HG03469 (cell line): ENCODE results near the gene NDUFV2.
"Not testable (repeated sequence)": the region's sequence is repeated elsewhere in the genome, so short reads cannot be mapped to it uniquely, and the experiment has no call there.

Source experiments
- ATAC-seq: cut with Tn5 transposase; IDR thresholded peaks from one replicate; pipeline ENCODE4 v1.9.1; 2021; ENCODE audit warnings: mild to moderate bottlenecking, moderate library complexity, moderate number of reproducible peaks; ENCODE audit not compliant: unreplicated experiment

The NDUFV2 gene

DNA sequence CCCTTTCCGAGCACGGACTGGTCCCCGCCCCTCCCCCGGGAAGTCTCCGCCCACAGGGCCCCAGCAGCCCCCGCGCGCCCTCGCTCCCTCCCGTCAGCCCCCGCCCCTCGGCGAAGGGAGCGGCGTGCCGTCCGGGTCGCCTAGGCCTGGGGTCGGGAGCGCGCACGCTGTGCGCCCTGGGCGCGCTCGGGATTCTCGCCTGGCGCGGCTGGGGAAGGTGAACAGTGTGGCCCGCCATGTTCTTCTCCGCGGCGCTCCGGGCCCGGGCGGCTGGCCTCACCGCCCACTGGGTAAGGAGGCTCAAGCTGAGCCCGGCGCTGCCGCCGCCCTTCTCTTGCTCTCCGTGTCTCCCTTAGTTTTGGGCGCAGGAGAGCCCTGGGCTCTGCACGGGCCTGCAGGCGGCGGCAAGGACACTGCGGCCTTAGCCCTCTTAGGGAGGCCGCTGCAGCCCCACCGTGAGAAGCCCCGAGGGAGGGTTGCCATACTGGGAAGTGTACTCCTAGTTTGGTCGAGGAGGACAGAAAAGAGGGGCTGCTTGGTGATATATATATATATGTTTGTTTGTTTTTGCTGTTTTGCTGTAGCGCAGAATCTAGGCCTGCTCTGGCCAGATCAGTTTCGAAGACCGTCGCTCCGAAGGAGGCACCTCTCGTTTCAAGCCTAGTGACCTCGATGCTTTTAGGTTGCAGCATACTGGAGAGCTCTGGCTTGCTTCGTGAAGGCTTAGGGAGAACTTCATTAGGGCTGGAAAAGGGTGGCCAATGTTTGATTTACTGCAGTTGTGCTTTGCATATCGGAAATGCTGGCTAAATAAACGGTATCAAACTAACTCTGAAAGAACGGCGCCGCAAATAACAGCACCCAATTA lies at the start of gene NDUFV2:
TSS of gene NDUFV2 (plus strand) at position 192 of the 868 bp plus-strand sequence. CDS start at position 237, 45 bp downstream.
- ATAC-seq = peak; percentile 83

DNA sequence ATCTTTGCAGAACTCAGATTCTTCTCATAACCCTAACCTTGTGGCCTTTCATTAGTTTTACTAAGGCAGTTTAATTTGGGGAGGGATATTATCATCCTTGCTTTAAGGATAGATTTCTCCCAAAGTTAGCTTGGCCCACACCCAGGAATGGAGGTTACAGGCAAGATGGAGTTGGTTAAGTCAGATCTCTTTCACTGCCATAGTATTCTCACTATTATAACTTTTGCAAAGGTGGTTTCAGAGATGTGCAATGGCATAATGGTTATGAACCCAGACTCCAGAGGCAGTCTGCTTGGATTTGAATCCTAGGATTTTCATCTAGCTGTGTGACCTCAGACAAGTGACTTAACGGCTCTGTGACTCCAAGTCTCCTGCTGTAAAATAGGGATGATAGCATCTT lies 48.7 kb upstream of the NDUFV2 start:
- no peak for ATAC-seq

DNA sequence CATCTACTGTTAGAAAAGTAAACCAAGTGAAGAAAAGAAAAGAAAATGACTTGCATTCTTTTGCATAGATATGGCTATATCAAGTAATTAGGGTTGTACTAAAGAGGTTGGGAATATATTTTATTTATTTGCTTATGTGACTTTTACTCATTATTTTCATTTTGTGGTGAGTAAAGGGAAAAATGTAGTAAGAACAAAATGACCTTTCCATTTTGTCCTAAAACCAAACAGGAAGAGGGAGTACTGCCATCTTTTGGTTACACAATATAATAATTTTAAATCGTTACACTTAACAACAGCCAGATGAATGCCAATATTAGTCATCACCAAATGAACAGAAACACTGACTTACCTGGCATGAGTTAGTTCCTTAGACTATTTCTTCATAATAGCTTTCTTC lies 47.3 kb upstream of the NDUFV2 start:
- no peak for ATAC-seq

DNA sequence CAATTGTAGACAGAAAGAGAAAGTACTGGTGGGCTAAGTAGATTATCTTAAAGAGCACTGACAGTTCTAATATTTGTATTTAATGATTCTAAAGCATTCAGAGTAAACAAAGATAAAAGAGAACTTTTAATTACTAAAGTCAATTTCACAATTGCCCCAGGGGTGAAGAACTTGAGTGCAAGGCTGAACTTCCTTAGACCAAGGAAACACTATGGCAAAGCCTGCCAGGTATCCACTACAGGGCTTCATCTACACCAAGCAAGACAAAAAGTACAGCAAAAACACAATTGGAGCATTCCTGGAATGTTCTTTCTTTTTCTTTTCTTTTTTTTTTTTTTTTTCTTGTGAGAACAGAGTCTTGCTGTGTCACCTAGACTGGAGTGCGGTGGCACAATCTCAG lies 46.9 kb upstream of the NDUFV2 start:
- ATAC-seq = no peak

DNA sequence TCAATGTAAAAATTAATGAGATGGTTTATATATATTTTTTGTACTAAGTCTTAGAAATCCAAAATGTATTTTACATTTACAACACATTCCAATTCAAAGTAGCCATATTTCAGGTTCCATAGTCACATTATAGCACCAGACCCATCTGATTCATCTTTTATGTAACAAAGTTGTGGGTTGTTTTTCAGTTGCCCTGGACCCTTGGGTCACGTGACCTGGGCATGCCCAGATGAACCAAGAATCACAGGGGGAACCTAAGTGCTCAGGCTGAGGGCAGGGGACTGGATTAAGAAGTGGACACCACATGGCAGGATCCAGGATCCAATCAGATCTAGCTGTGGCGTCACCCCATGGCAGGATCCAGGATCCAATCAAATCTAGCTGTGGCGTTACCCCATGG lies 44.9 kb upstream of the NDUFV2 start:
- no peak for ATAC-seq

DNA sequence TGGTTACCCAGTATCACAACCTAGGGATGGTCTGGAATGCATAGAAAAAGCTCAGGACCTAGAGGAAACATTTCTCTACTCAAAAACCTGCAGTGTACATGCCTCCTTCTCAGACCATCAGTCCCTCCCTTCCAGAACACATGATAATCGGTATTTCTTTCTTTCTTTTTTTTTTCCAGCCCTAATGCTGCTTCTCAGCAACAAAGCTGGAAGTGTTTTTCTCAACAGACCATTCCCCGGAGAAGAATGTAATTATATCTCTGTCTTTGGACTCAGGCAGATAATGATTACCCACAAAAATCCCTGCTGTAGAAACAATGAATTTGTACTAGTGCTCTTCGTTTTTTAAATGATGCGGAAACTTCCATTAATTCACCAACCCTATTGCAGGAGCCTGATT lies 44.1 kb upstream of the NDUFV2 start:
- no peak for ATAC-seq

DNA sequence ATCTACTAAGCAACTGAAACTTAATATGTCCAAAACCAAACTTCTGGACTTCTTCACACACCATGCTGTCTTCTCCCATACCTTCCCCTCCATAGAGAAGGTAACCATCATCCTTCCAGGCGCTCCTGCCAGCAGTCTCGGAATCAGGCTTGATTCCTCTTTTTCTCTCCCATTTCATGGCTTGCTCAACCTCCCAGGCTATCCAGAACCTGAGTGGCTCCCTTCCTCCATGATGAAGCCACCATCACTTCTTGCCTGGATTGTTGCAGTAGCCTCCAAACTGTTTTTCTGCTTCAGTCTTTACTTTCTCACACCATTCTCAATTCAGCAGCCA lies 40.1 kb upstream of the NDUFV2 start:
- ATAC-seq = no peak

DNA sequence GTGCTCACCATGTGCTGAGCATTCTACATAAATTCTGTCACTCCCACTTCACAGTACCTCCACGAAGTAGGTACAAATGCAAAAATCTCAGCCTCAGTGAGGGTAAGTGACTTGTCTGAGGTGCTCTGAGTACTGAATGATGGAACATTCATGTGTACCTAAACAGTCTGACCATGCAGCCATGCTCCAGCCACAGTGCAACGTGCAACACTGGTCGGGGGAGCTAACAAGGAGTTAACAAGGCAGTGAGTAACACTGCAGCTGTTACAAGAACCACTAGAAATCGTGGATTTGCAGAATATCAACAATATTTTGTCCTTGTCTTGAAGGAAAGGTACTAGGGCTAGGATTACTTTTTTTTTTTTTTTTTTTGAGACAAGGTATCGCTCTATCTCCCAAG lies 36.6 kb upstream of the NDUFV2 start:
- no peak for ATAC-seq

DNA sequence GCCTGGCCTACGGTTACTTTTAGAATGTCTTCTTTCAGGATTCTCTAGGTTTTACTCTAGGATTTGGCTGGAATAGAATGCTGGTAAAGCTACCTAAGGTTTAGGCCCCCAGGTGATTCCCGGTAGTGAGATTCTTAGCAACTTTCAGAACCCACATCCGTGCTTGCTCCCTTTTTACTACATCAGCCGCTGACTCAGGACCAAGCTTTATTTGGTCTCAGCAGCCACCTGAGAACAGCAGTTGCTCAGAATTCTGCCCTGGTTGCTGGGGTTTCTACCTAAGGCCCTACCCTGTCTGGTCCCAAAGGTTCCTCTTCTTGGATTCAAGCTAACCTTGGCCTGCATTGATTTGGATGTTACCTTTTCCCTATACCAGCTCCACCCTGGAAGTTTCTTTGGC lies 36.1 kb upstream of the NDUFV2 start:
- ATAC-seq = no peak

DNA sequence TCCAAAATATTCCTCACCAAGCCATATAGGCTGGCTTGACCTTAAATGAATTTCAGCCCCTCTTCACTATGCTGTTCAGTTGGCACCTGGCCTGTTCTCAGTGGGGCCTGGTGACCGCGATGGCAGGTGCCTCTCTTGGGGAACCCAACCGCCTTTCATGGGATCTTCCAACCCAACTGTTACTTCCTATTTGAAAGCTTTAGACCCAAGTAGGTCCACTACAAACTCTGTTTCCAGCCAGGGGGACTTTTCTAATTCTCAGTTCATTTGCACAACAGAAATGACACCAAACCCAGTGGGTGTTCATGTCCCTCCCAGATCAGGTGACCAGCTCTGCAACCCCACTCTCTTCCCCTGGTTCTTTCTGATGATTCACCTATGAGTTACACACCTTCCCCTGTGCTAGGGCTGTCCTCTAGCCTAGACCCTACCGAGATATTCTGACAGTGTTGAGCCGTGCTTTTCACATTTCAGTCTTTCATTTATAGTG lies 35.6 kb upstream of the NDUFV2 start:
- peak; percentile 55 for ATAC-seq

DNA sequence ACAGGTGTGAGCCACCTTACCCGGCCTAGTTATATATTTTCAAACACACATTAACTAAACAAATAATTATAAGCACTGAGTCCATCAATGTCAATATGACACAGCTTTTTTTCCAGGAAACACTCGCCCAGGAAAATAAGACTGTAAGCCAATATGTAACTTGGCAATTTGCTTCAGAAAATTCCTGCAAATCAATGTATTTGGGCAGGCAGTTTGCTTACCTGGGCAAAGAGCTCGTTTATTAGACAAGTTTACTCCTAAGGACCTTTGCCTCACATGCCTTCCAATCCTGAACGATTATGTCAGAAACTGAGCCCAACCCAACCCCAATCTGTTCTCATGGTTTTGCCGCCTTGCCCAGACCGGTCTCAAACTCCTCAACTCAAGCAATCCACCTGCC lies 34.7 kb upstream of the NDUFV2 start:
- no peak for ATAC-seq

DNA sequence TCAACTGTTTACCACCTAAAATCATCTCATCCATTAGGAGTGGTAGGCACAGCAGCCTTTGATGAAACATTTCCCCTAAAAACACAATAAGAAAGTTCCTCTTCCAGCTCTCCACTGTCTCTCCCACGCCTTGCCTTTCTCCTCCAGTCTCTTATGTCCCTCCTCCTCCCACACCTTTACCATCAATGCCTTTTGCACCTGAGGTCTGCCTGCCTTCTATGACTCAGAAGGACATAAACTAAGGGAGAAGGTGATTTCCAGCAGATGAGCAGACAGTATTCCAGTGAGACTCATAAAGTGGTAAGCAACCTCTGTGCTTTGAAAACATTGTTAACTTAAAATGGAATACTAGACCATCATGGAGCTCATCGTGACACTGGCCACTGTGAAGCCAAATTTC lies 34.2 kb upstream of the NDUFV2 start:
- no peak for ATAC-seq

DNA sequence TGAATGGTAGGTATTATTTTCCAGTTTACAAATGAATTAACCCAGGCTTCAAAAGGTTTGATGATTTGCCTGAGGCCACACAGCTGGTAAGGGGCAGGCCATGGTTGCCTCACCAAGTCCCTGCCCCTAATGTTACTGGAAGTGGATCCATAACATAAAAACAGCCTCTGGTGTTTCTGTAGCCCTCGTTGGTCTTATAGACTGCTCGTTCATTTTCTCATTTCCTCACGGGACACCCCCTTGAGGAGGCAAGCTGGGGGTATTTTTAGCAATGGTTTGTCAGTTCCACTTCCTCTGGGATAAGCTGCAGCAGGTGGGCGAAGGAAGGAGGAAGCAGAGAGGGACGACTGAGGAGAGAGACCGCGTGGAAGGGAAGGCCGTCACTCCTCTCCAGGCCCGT lies 32.9 kb upstream of the NDUFV2 start:
- ATAC-seq = no peak

DNA sequence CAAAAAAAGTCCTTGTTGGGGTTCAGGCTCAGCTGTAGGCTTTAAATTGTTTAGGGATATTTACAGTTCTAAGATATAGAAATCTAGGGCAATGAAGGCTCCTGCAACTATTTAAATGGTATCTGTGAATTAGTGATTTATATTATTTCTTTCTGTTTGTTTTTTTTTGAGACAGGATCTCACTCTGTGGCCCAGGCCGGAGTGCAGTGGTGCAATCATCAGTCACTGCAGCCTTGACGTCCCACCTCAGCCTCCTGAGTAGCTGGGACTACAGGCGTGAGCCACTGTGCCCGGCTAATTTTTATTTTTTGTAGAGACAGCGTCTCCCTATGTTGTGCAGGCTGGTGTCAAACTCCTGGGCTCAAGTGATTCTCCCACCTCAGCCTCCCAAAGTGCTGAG lies 32.3 kb upstream of the NDUFV2 start:
- ATAC-seq = no peak

DNA sequence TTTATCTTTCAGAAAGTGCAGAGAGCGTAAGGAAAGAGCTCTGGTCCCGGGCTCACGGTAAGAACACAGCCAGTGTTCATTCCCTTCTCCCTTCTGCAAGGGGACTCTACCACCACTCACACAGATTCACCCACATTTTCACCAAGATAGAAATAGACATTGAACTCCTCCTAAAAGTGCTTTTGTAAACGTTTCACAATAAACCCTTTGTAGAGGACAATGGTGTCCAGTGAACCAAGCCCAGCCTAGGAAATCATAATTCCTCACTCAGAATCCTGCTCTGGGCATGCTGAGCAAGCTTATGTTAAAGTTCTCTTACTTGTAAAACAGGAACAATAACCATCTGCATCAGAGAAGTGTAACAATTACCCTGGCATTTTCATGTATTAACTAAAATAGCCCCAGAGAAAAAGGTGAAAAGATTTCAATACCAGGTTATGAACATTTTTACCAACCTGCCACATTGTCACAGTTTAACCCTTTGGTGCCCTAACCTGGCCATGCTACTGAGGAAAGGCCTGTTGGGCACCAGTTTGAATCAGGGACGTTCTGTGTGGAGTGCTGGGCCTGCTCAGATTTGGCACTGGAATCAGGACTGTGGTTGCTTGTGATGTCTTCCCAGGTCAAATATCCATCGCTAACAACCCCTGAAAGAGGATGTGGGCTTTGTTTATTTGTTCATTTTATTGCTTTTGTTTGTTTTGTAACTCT lies 22.5 kb upstream of the NDUFV2 start:
- ATAC-seq = no peak

DNA sequence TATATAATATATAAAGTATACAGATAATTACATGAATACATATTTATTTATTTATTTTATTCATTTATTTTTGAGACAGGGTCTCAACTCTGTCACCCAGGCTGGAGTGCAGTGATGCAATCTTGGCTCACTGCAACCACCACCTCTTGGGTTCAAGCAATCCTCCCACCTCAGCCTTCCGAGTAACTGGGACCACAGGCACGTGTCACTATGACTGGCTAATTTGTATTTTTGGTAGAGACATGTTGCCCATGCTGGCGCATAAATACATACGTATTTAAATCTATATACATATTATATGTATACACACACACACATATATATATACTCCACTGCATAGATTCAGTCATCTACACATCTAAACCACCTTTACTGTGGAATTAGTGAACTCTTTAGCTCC lies 20.6 kb upstream of the NDUFV2 start:
- ATAC-seq = no peak

DNA sequence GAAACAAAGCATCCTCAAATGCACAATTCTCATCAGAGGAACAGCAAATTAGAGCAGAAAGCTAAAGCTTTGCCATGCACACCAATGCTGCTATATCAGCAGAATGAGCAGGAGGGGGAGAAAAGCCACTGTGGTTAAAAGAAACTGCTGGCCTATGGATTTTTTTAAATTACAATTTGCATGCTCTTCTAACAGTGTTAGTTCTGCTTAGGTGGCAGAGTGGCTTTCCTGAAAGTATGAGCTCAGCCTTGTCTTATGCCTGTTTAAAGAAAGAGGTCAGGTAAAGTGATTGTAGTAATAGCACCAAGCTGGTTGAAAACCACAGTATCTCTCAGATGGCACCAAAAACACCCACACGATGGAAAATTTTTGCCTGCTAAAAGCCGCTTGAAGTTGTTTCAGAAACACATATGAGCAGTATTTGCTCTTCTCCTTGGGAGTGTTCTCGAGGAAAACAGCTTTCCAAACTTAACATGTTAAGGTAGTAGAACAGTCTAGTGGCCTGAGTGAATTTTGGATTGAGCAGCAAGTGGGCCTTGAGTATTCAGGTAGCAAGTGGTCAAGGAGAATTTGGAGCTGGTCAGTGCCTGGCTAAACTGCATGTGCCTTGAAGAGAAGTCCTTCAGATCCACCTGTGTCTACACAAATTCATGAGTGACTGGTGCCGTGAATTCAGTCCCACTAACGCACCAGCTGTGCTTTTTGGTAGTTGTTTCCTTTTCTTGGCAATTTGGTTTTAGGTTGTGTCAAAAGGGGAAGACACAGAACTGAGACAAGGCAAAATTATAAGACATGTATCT lies 19.6 kb upstream of the NDUFV2 start:
- peak; percentile 76 for ATAC-seq

DNA sequence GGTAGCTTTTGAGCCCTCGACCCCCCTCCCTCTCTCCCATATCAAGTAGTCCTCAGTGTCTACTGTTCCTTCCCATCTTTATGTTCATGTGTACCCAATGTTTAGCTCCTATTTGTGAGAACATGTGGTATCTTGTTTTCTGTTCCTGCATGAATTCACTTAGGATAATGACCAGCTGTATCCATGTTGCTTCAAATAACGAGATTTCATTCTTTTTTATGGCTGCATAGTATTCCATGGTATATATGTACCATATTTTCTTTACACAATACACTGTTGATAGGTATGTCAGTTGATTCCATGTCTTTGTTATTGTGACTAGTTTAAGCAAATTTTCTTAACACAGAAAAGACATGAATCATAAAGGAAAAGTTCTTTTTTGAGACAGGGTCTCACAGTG lies 16.5 kb upstream of the NDUFV2 start:
- no peak for ATAC-seq

DNA sequence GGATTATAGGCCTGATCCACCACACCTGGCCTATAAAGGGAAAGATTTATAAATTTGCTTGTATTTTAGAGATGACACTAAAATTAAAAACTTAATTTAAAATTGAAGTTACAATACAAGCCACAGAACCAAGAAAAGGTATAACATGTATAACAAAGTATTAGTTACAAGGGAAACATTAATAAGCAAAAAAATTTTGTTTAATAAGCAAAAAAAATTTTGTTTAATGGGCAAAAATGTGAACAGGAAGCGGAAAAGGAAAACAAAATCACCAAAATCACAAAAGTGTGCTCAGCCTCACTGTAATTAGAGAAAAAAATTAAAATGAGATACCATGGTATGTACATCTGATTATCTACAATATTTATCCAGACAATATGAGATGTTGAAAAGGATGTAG lies 15.9 kb upstream of the NDUFV2 start:
- ATAC-seq = no peak

DNA sequence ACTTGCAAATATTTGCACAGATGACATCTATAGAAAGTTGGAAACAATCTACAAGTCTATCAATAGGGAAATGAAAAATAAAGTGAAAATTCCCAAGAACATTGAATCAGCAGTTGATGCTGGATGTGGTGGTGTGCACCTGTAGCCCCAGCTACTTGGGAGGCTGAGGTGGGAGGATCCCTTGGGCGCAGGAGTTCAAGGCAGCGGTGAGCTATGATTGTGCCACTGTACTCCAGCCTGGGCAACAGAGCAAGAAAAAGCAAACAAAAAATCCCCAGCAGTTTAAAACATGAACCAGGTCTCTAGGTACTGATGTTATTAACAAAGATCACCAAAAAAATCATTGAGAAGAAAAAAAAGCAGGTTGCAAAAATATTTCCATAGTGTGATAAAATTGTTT lies 15.4 kb upstream of the NDUFV2 start:
- ATAC-seq = no peak

DNA sequence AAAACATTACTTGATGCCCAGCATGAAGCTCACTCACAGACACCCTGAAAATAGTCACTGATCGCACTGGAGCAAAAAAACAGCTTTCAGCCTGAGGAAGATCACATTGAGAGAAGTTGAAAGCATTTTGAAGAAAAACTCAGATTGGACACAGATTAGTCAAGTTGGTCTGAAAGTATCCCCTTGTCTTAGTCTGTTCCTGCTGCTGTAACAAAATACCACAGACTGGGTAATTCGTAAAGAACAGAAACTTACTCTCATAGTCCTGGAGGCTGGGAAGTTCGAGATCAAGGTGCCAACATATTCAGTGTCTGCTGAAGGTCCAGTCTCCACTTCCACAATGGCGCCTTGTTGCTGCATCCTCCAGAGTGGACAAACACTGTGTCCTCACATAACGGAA lies 14.2 kb upstream of the NDUFV2 start:
- no peak for ATAC-seq

DNA sequence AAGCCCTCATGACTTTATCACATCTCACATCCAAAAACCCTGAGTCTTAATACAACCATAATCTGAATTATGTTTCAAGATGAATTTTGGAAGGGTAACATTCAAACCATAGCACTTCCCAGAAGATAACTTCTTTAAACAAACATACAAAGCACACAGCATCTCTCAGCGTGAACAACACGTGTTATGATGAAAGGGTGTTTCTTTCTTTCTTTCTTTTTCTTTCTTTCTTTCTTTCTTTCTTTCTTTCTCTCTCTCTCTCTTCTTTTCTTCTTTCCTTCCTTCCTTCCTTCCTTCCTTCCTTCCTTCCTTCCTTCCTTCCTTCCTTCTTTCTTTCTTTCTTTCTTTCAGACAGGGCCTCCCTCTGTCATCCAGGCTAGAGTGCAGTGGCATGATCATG lies 13.8 kb upstream of the NDUFV2 start:
- ATAC-seq = not testable (repeated sequence)
